ENCODE measurements around the gene MYCN.

MYCN gene

DNA sequence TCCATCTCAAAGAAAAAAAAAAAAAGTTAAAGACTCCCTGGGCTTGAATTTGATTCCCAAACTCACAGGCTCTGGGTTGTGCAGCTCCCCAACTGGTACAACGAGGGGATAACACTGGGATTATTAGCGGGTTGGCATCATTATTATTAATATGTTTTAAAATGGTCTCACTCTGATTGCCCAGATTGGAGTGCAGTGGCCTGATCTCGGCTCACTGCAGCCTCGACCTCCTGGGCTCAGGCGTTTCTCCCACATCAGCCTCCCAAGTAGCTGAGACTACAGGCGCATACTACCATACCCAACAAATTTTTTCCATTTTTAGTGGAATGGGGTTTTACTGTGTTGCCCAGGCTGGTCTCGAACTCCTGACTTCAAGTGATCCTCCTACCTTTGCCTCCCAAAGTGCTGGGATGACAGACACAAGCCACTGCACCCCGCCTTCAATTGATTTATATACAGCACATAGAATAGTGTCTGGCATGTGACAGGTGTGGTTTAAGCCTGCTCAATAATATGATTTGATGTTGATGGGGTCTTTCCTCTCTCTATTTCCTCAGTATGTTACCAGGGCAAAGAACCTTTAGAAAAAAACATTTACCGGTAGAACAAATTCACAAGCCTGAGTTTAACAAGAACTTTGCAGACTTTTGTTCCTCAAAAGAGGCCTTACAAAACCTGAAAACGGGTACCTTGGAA lies 12.2 kb downstream of the MYCN start:
- Histone ChIP-seq H3K36me3 (ENCODE audit: control insufficient read depth in 1 of 2, insufficient read depth in 2 of 2, low read depth in 1 of 2, low read length in 2 of 2) (no peaks in the 10 kb centered on the region), H3K27ac (ENCODE audit: low read length, poor library complexity, severe bottlenecking) (no peak overlapping the region), H3K4me2 (ENCODE audit: low read length, poor library complexity, severe bottlenecking) (no peak overlapping the region), H2AK5ac (ENCODE audit: low read length, severe bottlenecking) (no peak overlapping the region), H3K23ac (ENCODE audit: low read length in 2 of 2) (no peak overlapping the region), H3K27me3 (ENCODE audit: control insufficient read depth in 1 of 2, insufficient read depth in 1 of 2, low read length in 2 of 2) (peaks cover 2 to 3% of the 10 kb centered on the region in 2 experiments), H3K14ac (ENCODE audit: low read length in 2 of 2) (no peak overlapping the region), H3K79me1 (replicated peaks; ENCODE audit: low read length, poor library complexity, severe bottlenecking) (no peaks in the 10 kb centered on the region), H4K91ac (ENCODE audit: low read length) (no peak overlapping the region), H2BK12ac (ENCODE audit: low read length in 2 of 2) (no peak overlapping the region), H2BK5ac (ENCODE audit: low read depth, low read length, poor library complexity, severe bottlenecking) (no peak overlapping the region), H2BK120ac (ENCODE audit: low read depth, low read length) (no peak overlapping the region), H3K4me3 (ENCODE audit: insufficient read depth in 1 of 2, low read depth in 1 of 2, low read length in 2 of 2) (no peak overlapping the region), H3K9ac (ENCODE audit: low read length) (no peak overlapping the region), H3K4me1 (ENCODE audit: control insufficient read depth, insufficient read depth, low read depth, low read length) (no peaks in the 10 kb centered on the region), H2BK15ac (ENCODE audit: low read depth, poor library complexity, severe bottlenecking) (no peak overlapping the region), H2AFZ (ENCODE audit: low read depth, low read length) (no peak overlapping the region), H3K9me3 (ENCODE audit: control insufficient read depth, low read length) (no peaks in the 10 kb centered on the region), H3K18ac (ENCODE audit: low read depth in 1 of 2, low read length in 2 of 2) (no peak overlapping the region), H3K4ac (ENCODE audit: low read depth in 1 of 2, low read length in 2 of 2) (no peak overlapping the region), H4K8ac (ENCODE audit: low read length) (no peak overlapping the region)
- WGBS, result 84% methylated on average over 4 of the region's 10 CpGs
- DNase-seq, result no peak

DNA sequence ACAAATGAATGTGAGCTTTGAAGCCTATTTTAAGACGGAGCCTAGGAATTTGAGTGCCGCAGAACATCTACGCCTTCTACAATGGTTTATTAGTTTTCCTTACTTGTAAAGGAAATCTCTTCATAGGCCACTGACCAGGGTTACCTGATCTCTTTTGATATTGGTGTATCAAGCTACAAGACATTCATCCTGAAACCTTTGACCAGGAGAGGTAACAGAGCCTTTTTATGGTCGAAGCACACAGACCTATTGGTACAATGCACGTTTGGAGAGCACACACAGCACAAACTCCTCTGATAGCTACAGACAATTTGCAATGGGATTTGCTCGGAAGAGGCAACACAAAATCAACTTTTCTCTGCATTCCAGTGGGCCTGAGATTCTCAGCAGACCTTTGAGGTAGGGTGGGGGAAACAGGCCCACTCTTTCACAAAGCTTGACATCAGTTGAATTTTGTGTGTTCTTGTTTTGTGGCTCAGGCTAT lies 12.8 kb downstream of the MYCN start:
- Histone ChIP-seq H3K9me3 (ENCODE audit: control insufficient read depth, low read length) (no peaks in the 10 kb centered on the region), H3K4me2 (ENCODE audit: low read length, poor library complexity, severe bottlenecking) (no peak overlapping the region), H3K9ac (ENCODE audit: low read length) (no peak overlapping the region), H2BK12ac (ENCODE audit: low read length in 2 of 2) (no peak overlapping the region), H3K27me3 (ENCODE audit: control insufficient read depth in 1 of 2, insufficient read depth in 1 of 2, low read length in 2 of 2) (peaks cover 0 to 3% of the 10 kb centered on the region in 2 experiments), H4K8ac (ENCODE audit: low read length) (no peak overlapping the region), H3K79me1 (replicated peaks; ENCODE audit: low read length, poor library complexity, severe bottlenecking) (no peaks in the 10 kb centered on the region), H3K4ac (ENCODE audit: low read depth in 1 of 2, low read length in 2 of 2) (no peak overlapping the region), H2AK5ac (ENCODE audit: low read length, severe bottlenecking) (no peak overlapping the region), H3K23ac (ENCODE audit: low read length in 2 of 2) (no peak overlapping the region), H2AFZ (ENCODE audit: low read depth, low read length) (no peak overlapping the region), H3K4me3 (ENCODE audit: insufficient read depth in 1 of 2, low read depth in 1 of 2, low read length in 2 of 2) (no peak overlapping the region), H2BK5ac (ENCODE audit: low read depth, low read length, poor library complexity, severe bottlenecking) (no peak overlapping the region), H3K27ac (ENCODE audit: low read length, poor library complexity, severe bottlenecking) (no peak overlapping the region), H3K36me3 (ENCODE audit: control insufficient read depth in 1 of 2, insufficient read depth in 2 of 2, low read depth in 1 of 2, low read length in 2 of 2) (no peaks in the 10 kb centered on the region), H4K91ac (ENCODE audit: low read length) (no peak overlapping the region), H3K18ac (ENCODE audit: low read depth in 1 of 2, low read length in 2 of 2) (no peak overlapping the region), H2BK15ac (ENCODE audit: low read depth, poor library complexity, severe bottlenecking) (no peak overlapping the region), H3K4me1 (ENCODE audit: control insufficient read depth, insufficient read depth, low read depth, low read length) (no peaks in the 10 kb centered on the region), H2BK120ac (ENCODE audit: low read depth, low read length) (no peak overlapping the region), H3K14ac (ENCODE audit: low read length in 2 of 2) (no peak overlapping the region)
- no peak for DNase-seq
- WGBS, result 86% methylated on average over 6 of the region's 6 CpGs

DNA sequence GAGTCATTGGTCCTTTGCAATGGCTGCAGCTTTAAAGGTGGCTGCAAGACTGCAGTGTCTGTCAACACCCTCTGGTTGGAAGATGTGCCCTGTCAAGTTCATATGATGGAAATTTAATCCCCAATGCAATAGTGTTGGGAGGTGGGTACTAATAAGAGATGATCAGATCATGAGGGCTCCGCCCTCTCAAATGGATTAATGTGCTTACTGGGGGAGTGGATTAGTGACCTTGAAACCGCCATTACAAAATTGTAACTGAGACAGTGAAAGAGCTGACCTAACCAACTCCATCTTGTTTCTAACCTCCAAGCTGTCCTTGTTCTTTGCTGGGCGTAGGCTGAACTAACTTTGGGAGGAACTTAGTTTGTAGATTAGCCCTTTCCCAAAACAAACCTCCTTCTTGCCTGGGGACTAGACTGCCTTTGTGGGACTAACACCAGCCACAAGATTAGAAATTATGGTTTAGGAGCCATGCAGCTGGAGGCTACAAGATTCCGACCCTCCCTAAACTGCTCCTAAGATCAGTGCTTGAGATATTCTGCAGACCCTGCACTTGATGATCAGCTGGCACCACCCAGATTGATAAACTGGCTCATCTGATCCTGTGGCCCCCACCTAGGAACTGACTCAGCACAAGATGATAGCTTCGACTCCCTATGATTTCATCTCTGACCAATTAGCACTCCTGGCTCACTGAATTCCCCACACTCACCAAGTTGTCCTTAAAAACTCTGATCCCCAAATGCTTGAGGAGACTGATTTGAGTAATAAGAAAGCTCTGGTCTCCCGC lies 13.7 kb downstream of the MYCN start:
- peaks cover 0 to 2% of the 10 kb centered on the region in 2 experiments for H3K27me3 ChIP-seq (ENCODE audit: control insufficient read depth in 1 of 2, insufficient read depth in 1 of 2, low read length in 2 of 2)
- H3K4me2 ChIP-seq (ENCODE audit: low read length, poor library complexity, severe bottlenecking), result no peak overlapping the region
- H3K79me1 ChIP-seq (replicated peaks; ENCODE audit: low read length, poor library complexity, severe bottlenecking), result no peaks in the 10 kb centered on the region
- H2BK5ac ChIP-seq (ENCODE audit: low read depth, low read length, poor library complexity, severe bottlenecking), result no peak overlapping the region
- 75% methylated on average over 5 of the region's 6 CpGs for WGBS
- no peak overlapping the region for H4K91ac ChIP-seq (ENCODE audit: low read length)
- H3K9me3 ChIP-seq (ENCODE audit: control insufficient read depth, low read length), result no peaks in the 10 kb centered on the region
- H3K9ac ChIP-seq (ENCODE audit: low read length), result no peak overlapping the region
- no peak overlapping the region for H3K4ac ChIP-seq (ENCODE audit: low read depth in 1 of 2, low read length in 2 of 2)
- H2BK15ac ChIP-seq (ENCODE audit: low read depth, poor library complexity, severe bottlenecking), result no peak overlapping the region
- no peaks in the 10 kb centered on the region for H3K4me1 ChIP-seq (ENCODE audit: control insufficient read depth, insufficient read depth, low read depth, low read length)
- H3K27ac ChIP-seq (ENCODE audit: low read length, poor library complexity, severe bottlenecking), result no peak overlapping the region
- no peak overlapping the region for H2BK120ac ChIP-seq (ENCODE audit: low read depth, low read length)
- no peak overlapping the region for H2AFZ ChIP-seq (ENCODE audit: low read depth, low read length)
- no peak overlapping the region for H4K8ac ChIP-seq (ENCODE audit: low read length)
- no peak overlapping the region for H3K23ac ChIP-seq (ENCODE audit: low read length in 2 of 2)
- no peak overlapping the region for H3K18ac ChIP-seq (ENCODE audit: low read depth in 1 of 2, low read length in 2 of 2)
- no peak for DNase-seq
- no peak overlapping the region for H3K4me3 ChIP-seq (ENCODE audit: insufficient read depth in 1 of 2, low read depth in 1 of 2, low read length in 2 of 2)
- H2BK12ac ChIP-seq (ENCODE audit: low read length in 2 of 2), result no peak overlapping the region
- no peak overlapping the region for H3K14ac ChIP-seq (ENCODE audit: low read length in 2 of 2)
- H3K36me3 ChIP-seq (ENCODE audit: control insufficient read depth in 1 of 2, insufficient read depth in 2 of 2, low read depth in 1 of 2, low read length in 2 of 2), result no peaks in the 10 kb centered on the region
- no peak overlapping the region for H2AK5ac ChIP-seq (ENCODE audit: low read length, severe bottlenecking)

DNA sequence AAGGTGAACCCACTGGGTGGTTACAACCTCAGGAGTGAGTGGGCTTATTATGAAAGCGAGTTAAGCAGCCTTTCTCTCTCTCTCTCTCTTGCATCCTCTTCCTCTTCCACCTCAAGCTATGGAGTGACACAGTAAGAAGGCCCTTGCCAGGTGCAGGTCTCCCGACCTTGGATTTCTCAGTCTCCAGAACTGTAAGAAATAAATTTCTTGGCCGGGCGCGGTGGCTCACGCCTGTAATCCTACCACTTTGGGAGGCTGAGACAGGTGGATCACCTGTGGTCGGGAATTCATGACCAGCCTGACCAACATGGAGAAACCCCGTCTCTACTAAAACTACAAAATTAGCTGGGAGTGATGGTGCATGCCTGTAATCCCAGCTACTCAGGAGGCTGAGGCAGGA lies 14.4 kb downstream of the MYCN start:
- Histone ChIP-seq H3K4me3 (ENCODE audit: insufficient read depth in 1 of 2, low read depth in 1 of 2, low read length in 2 of 2) (no peak overlapping the region), H2BK5ac (ENCODE audit: low read depth, low read length, poor library complexity, severe bottlenecking) (no peak overlapping the region), H2BK120ac (ENCODE audit: low read depth, low read length) (no peak overlapping the region), H3K27me3 (ENCODE audit: control insufficient read depth in 1 of 2, insufficient read depth in 1 of 2, low read length in 2 of 2) (no peaks in the 10 kb centered on the region), H2BK15ac (ENCODE audit: low read depth, poor library complexity, severe bottlenecking) (no peak overlapping the region), H3K4me2 (ENCODE audit: low read length, poor library complexity, severe bottlenecking) (no peak overlapping the region), H3K14ac (ENCODE audit: low read length in 2 of 2) (no peak overlapping the region), H4K8ac (ENCODE audit: low read length) (no peak overlapping the region), H2AK5ac (ENCODE audit: low read length, severe bottlenecking) (no peak overlapping the region), H3K27ac (ENCODE audit: low read length, poor library complexity, severe bottlenecking) (no peak overlapping the region), H2BK12ac (ENCODE audit: low read length in 2 of 2) (no peak overlapping the region), H3K9me3 (ENCODE audit: control insufficient read depth, low read length) (no peaks in the 10 kb centered on the region), H3K79me1 (replicated peaks; ENCODE audit: low read length, poor library complexity, severe bottlenecking) (no peaks in the 10 kb centered on the region), H4K91ac (ENCODE audit: low read length) (no peak overlapping the region), H3K4ac (ENCODE audit: low read depth in 1 of 2, low read length in 2 of 2) (no peak overlapping the region), H2AFZ (ENCODE audit: low read depth, low read length) (no peak overlapping the region), H3K36me3 (ENCODE audit: control insufficient read depth in 1 of 2, insufficient read depth in 2 of 2, low read depth in 1 of 2, low read length in 2 of 2) (no peaks in the 10 kb centered on the region), H3K4me1 (ENCODE audit: control insufficient read depth, insufficient read depth, low read depth, low read length) (no peaks in the 10 kb centered on the region), H3K9ac (ENCODE audit: low read length) (no peak overlapping the region), H3K23ac (ENCODE audit: low read length in 2 of 2) (no peak overlapping the region), H3K18ac (ENCODE audit: low read depth in 1 of 2, low read length in 2 of 2) (no peak overlapping the region)
- no peak for DNase-seq
- 85% methylated on average over 8 of the region's 8 CpGs for WGBS

Measured in mesenchymal stem cell (in vitro differentiated cells and primary cell).